Kidney (tissue), 14 donors: Measurements from ENCODE around the gene TMEM52. TPM values are rescaled to one million over a fixed set of nuclear protein-coding genes. Genes with fewer than 3 reads are reported as not detected.

Experiments
- DNase-seq, 5 donors: peaks; one replicate each; pipeline ENCODE4 v3.0.0-alpha.2; 2013 to 2020
- FAIRE-seq: peaks from 2 replicates; lab custom pipeline; 2012; peaks lifted over from hg19 to GRCh38; lab: Jason Lieb, UNC
- H3K27ac ChIP-seq, 2 donors: one replicate each; pipeline ENCODE4 v1.7.0; 2013; ENCODE audit warnings: low read depth in 2 of 2, low read length in 2 of 2, inconsistent platforms in 1 of 2
- H3K27me3 ChIP-seq: one replicate; pipeline ENCODE4 v1.7.1; 2013; ENCODE audit warnings: low read length, inconsistent platforms; ENCODE audit not compliant: control insufficient read depth, insufficient read depth
- H3K36me3 ChIP-seq, 3 donors: one replicate each; pipeline versions ENCODE4 v1.7.0 to v1.7.1; 2013; ENCODE audit warnings: low read length in 3 of 3, control low read depth in 1 of 3, inconsistent platforms in 1 of 3; ENCODE audit not compliant: insufficient read depth in 3 of 3, control insufficient read depth in 2 of 3
- H3K4me1 ChIP-seq, 3 donors: one replicate each; pipeline versions ENCODE4 v1.7.0 to v1.7.1; 2013; ENCODE audit warnings: low read length in 3 of 3, inconsistent platforms in 1 of 3, low read depth in 1 of 3; ENCODE audit not compliant: control insufficient read depth in 2 of 3, insufficient read depth in 2 of 3
- H3K4me3 ChIP-seq, 3 donors: one replicate each; pipeline versions ENCODE4 v1.7.0 to v1.8.1; 2013; ENCODE audit warnings: low read length in 3 of 3, control low read depth in 1 of 3, inconsistent platforms in 1 of 3
- H3K9ac ChIP-seq, 3 donors: one replicate each; pipeline versions ENCODE4 v1.7.0 to v1.7.1; 2013; ENCODE audit warnings: low read length in 3 of 3, control low read depth in 1 of 3, inconsistent platforms in 1 of 3
- H3K9me3 ChIP-seq, 3 donors: one replicate each; pipeline versions ENCODE4 v1.7.0 to v1.7.1; 2013; ENCODE audit warnings: low read length in 3 of 3, control low read depth in 1 of 3, inconsistent platforms in 1 of 3; ENCODE audit not compliant: control insufficient read depth in 2 of 3, insufficient read depth in 1 of 3
- intact Hi-C: fragments of 100-400 bp; cut with DNase I; formaldehyde crosslinking; loops from one replicate; pipeline ENCODE4 v1.11.1; 2022
- polyA plus RNA-seq: library from polyadenylated mRNA; stranded (reverse); fragments of 350-450 nt; fragmentation: Illumina TruSeq; extraction: RNeasy Lipid Tissue Mini Kit (QIAGEN cat#74804); gene quantifications from one replicate; pipeline ENCODE4 v1.2.3, GENCODE V29; 2014; ENCODE audit warnings: low read depth, low replicate concordance; ENCODE audit not compliant: insufficient read depth
- total RNA-seq: library from RNA; stranded (reverse); fragmentation: NEBNext Ultra II Directional; extraction: Animal tissue kit (Norgen Biotek cat#: 25700); gene quantifications from one replicate; pipeline ENCODE4 v1.2.1, GENCODE V29; 2021
- TF ChIP-seq, protein P1 (sequence below): IDR thresholded peaks from 3 replicates; pipeline ENCODE4 v1.5.1; 2012; ENCODE audit warnings: mild to moderate bottlenecking, moderate library complexity, borderline replicate concordance; ENCODE audit not compliant: insufficient read depth; ENCODE audit errors: extremely low read depth
- donor health status: control.
- donor health status: control.
- donor health status: control.
- donor health status: control.
- donor health status: control.
- donor health status: DM: yes; HTN: yes; CAD: no.
- donor health status: Normal renal cell carcinoma (clear cell type).

TMEM52 gene
- total and polyA plus RNA-seq, 2 donors from 2014 or later: 0.50 to 5.1 TPM

DNA sequence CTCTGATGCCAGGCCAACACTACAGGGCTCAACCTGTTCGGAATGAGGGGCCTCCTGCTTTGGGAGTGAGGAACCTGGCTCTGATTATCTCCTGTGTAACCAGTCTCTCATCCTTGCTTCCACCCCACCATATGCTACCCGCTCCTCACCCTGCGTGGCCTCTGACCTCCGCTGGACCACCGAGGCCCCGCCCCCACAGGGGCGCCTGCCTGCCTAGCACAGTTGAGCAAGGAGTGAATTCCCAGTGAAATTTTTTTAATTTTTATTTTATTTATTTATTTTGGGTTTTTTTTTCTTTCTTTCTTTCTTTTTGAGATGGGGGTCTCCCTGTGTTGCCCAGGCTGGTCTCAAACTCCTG, 26.3 kb downstream of the TMEM52 start:
- Histone ChIP-seq H3K4me1 (peaks cover 0 to 22% (median 15%) of the 10 kb centered on the region in 3 donors), H3K9ac (no peak overlapping the region), H3K4me3 (peak overlapping the region in 1 of 3 donors; percentile 62), H3K36me3 (no peaks in the 10 kb centered on the region), H3K27ac (peak overlapping the region in 1 of 2 donors; percentile 67), H3K27me3 (no peaks in the 10 kb centered on the region), H3K9me3 (no peaks in the 10 kb centered on the region)
- no peak for FAIRE-seq
- DNase-seq: peak in 1 of 5 donors; percentile 62
- intact Hi-C loops: no loop called here
- TF ChIP-seq, protein P1, sequence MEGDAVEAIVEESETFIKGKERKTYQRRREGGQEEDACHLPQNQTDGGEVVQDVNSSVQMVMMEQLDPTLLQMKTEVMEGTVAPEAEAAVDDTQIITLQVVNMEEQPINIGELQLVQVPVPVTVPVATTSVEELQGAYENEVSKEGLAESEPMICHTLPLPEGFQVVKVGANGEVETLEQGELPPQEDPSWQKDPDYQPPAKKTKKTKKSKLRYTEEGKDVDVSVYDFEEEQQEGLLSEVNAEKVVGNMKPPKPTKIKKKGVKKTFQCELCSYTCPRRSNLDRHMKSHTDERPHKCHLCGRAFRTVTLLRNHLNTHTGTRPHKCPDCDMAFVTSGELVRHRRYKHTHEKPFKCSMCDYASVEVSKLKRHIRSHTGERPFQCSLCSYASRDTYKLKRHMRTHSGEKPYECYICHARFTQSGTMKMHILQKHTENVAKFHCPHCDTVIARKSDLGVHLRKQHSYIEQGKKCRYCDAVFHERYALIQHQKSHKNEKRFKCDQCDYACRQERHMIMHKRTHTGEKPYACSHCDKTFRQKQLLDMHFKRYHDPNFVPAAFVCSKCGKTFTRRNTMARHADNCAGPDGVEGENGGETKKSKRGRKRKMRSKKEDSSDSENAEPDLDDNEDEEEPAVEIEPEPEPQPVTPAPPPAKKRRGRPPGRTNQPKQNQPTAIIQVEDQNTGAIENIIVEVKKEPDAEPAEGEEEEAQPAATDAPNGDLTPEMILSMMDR: no peak

DNA sequence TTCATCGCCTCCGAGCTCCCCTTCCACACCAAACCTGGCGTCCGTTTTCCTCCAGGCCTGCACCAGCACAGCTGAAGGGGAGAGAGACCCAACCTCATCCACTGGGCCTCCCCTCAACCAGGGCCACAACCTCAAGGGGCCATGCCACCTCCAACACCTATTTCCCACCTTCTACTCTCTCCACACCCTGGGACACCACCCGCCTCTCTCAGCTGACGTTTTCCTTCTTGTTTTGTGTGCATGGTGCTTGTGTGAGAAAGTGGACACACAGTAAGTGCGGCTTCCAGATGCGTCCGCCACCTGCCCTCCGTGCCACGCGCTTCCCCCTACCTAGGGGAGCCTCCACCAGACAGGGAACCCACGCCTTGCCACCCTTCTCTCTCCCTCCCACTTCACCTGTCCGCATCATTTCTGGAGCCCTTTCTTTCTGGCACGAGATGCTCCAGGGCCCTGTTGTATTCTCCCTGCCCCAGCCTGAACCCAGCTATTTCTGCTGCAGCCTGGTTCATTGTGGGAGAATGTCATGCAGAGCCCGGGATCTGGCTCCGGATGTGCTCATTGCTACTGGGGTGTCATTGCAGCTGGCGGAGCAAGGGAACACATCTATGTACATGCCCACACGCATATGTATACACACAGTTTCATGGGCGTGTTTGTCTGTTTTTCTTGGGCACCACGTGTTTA, 26.9 kb downstream of the TMEM52 start:
- H3K4me1 ChIP-seq: peaks cover 0 to 22% (median 15%) of the 10 kb centered on the region in 3 donors
- H3K9me3 ChIP-seq: no peaks in the 10 kb centered on the region
- H3K27me3 ChIP-seq: no peaks in the 10 kb centered on the region
- TF ChIP-seq, protein P1: no peak
- FAIRE-seq (no peak), DNase-seq (peak in 2 of 5 donors; percentile 56 to 72)
- peak overlapping the region; percentile 67 to 80 for H3K27ac ChIP-seq
- peak overlapping the region in 2 of 3 donors; percentile 51 to 58 for H3K9ac ChIP-seq
- no peaks in the 10 kb centered on the region for H3K36me3 ChIP-seq
- peak overlapping the region; percentile 37 to 74 (median 62) for H3K4me3 ChIP-seq
- intact Hi-C loops: no loop called here

DNA sequence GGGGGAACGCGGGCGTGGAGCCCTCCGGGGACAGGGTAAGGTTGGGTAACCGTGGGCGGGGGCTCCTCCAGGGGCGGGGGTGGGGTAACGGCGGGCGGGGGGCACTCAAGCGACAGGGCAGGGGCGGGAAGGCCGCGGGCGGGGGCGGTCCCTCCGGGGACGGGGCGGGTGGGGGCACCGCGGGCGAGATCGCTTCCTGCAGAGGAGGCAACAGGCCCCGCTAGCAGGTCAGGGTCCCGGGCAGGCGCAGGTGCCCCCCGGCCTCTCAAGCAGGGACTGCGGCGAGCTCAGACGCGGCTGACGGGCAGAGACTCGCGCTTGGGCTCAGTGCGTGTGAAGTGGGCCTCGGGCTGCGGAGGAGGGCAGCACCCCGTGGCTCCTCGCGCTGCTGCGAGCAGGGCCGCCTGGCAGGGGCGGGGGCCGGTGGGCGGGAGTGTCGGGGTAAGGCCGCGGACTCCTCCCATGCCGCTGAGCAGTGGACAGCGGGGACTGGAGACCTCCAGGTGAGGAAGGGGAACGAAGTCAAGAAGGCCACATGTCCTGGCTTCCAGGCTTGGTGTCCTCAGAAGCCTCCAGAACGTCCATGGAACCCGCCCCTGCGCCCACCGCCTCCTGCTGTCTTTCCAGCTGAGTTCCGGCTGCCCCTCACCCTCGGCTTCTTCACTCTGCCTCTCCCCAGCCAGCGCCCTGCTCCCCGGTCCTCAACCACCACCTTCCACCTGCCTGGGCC, 27.6 kb downstream of the TMEM52 start:
- H3K4me3 ChIP-seq: peak overlapping the region; percentile 37 to 74 (median 62)
- FAIRE-seq (no peak), DNase-seq (peak; percentile 70 to 93 (median 75))
- peak overlapping the region in 2 of 3 donors; percentile 51 to 58 for H3K9ac ChIP-seq
- no peaks in the 10 kb centered on the region for H3K9me3 ChIP-seq
- intact Hi-C loops: no loop called here
- TF ChIP-seq, protein P1: no peak
- no peaks in the 10 kb centered on the region for H3K27me3 ChIP-seq
- peaks cover 0 to 22% (median 15%) of the 10 kb centered on the region in 3 donors for H3K4me1 ChIP-seq
- H3K27ac ChIP-seq: peak overlapping the region; percentile 83 to 91
- no peaks in the 10 kb centered on the region for H3K36me3 ChIP-seq
